A204.1 (cell line): Measurements from ENCODE around the gene PPP1R16B.
"Not testable (repeated sequence)": the region's sequence is repeated elsewhere in the genome, so short reads cannot be mapped to it uniquely, and the experiment has no call there.

ENCODE experiments used
- FAIRE-seq: peaks from 2 replicates; lab custom pipeline; 2012; peaks lifted over from hg19 to GRCh38; lab: Jason Lieb, UNC

Gene PPP1R16B

GRCh38 chr20:38935967-38936407 is 130.5 kb downstream of the PPP1R16B start:
- no peak for FAIRE-seq

- no peak for FAIRE-seq
Observed at GRCh38 chr20:38937000-38937399, 131.5 kb downstream of the PPP1R16B start.

- FAIRE-seq, result no peak
Observed at GRCh38 chr20:38937978-38938473, 132.5 kb downstream of the PPP1R16B start.

- no peak for FAIRE-seq
Observed at GRCh38 chr20:38939686-38940085, 134.2 kb downstream of the PPP1R16B start.

- no peak for FAIRE-seq
Observed at GRCh38 chr20:38940644-38941043, 135.1 kb downstream of the PPP1R16B start.

GRCh38 chr20:38941726-38942389 is 136.4 kb downstream of the PPP1R16B start:
- no peak for FAIRE-seq

GRCh38 chr20:38945012-38945411 is 139.5 kb downstream of the PPP1R16B start:
- no peak for FAIRE-seq

- no peak for FAIRE-seq
Observed at GRCh38 chr20:38946836-38947235, 141.3 kb downstream of the PPP1R16B start.

GRCh38 chr20:38947931-38948362 is 142.4 kb downstream of the PPP1R16B start:
- FAIRE-seq, result no peak

- FAIRE-seq, result no peak
Observed at GRCh38 chr20:38950254-38950653, 144.8 kb downstream of the PPP1R16B start.

- no peak for FAIRE-seq
Observed at GRCh38 chr20:38951611-38952010, 146.1 kb downstream of the PPP1R16B start.

- FAIRE-seq, result no peak
Observed at GRCh38 chr20:38952153-38952552, 146.7 kb downstream of the PPP1R16B start.

- no peak for FAIRE-seq
Observed at GRCh38 chr20:38953630-38954340, 148.3 kb downstream of the PPP1R16B start.

- no peak for FAIRE-seq
Observed at GRCh38 chr20:38957235-38957876, 151.9 kb downstream of the PPP1R16B start.

- FAIRE-seq, result no peak
Observed at GRCh38 chr20:38957915-38958485, 152.5 kb downstream of the PPP1R16B start.

- FAIRE-seq, result not testable (repeated sequence)
Observed at GRCh38 chr20:38960187-38960687, 154.7 kb downstream of the PPP1R16B start.

GRCh38 chr20:38961530-38962043 is 156.1 kb downstream of the PPP1R16B start:
- no peak for FAIRE-seq

- peak; percentile 63 for FAIRE-seq
Observed at GRCh38 chr20:38962044-38962927, 156.8 kb downstream of the PPP1R16B start, which contains the start of gene DHX35. DHX35 (plus strand) TSS chr20:38962344; CDS start chr20:38962368, 24 bp downstream.

- no peak for FAIRE-seq
Observed at GRCh38 chr20:38962928-38963401, 157.5 kb downstream of the PPP1R16B start.

- FAIRE-seq, result no peak
Observed at GRCh38 chr20:38963745-38964144, 158.2 kb downstream of the PPP1R16B start.

GRCh38 chr20:38965264-38965663 is 159.8 kb downstream of the PPP1R16B start:
- no peak for FAIRE-seq
